ENCODE data around the gene PRMT1. TPM values are rescaled to one million over a fixed set of nuclear protein-coding genes. Genes with fewer than 3 reads are reported as not detected.

Gene PRMT1
- polyA plus RNA-seq, 2 of the 4 experiments (the other 2 are of a cell fraction), result 504 to 516 TPM

- under 1% methylated on average over 27 of the region's 27 CpGs for WGBS (ENCODE audit: missing lambda C conversion rate)
- no peaks in the 10 kb centered on the region for H3K9me3 ChIP-seq
- peaks cover 41% of the 10 kb centered on the region for H3K4me1 ChIP-seq
- DNase-seq (ENCODE audit: low read depth in 1 of 2, low spot score in 1 of 2), result peak; percentile 91 to 99
- POLR2A ChIA-PET, result interaction anchor here (0.5 to 3.5 kb wide), 31 partner anchors 9 to 1048 kb away, joined by 3 to 48 read pairs (median 4); partner anchors contain the start of genes AKT1S1, ALDH16A1, AP2A1 and BCL2L12
- CTCF ChIA-PET, result interaction anchor here (0.6 to 16.7 kb wide), 14 partner anchors 8 to 173 kb away, joined by 3 to 326 read pairs (median 4); partner anchors contain the start of genes BCL2L12, IRF3 and RRAS
- TF ChIP-seq NPAS2 (CRISPR knock-in tag; IDR thresholded peaks at IDR 0.05; ENCODE audit: borderline replicate concordance) (no peak), RCOR1 (IDR thresholded peaks at IDR 0.05; ENCODE audit: low read depth, low read length) (peak; percentile 58; the same call in 1 of the 2 replicates), EHF (CRISPR knock-in tag; IDR thresholded peaks at IDR 0.05) (no peak), FOXS1 (CRISPR knock-in tag; IDR thresholded peaks at IDR 0.05) (no peak), JUN (IDR thresholded peaks at IDR 0.05) (peak; percentile 66 to 84; a peak in 3 of 5 replicates), SREBF2 (IDR thresholded peaks at IDR 0.05) (no peak), NR3C1 (IDR thresholded peaks at IDR 0.05) (no peak), JUNB (IDR thresholded peaks at IDR 0.05) (no peak), POLR2AphosphoS2 (conservative IDR thresholded peaks at IDR 0.05; ENCODE audit: low read length) (no peak), MAZ (IDR thresholded peaks at IDR 0.05; ENCODE audit: borderline replicate concordance, low read depth, low read length) (peak; percentile 3; the same call in 1 of the 2 replicates), HOXB5 (CRISPR knock-in tag; IDR thresholded peaks at IDR 0.05) (no peak), MYC (IDR thresholded peaks at IDR 0.05; ENCODE audit: borderline replicate concordance, low read length) (0 out of 2 replicates have a peak, but pooled peaks have one; percentile 16), ZFP36 (IDR thresholded peaks at IDR 0.05; ENCODE audit: borderline replicate concordance, partially characterized antibody) (peak; percentile 100), TFCP2L1 (CRISPR knock-in tag; IDR thresholded peaks at IDR 0.05) (no peak), CBX2 (IDR thresholded peaks at IDR 0.05; ENCODE audit: borderline replicate concordance, low read depth) (no peak), TP53 (CRISPR knock-in tag; IDR thresholded peaks at IDR 0.05) (peak; percentile 69; the same call in 1 of the 2 replicates), ZSCAN20 (CRISPR knock-in tag; IDR thresholded peaks at IDR 0.05) (no peak), ZNF302 (CRISPR knock-in tag; IDR thresholded peaks at IDR 0.05) (no peak), BHLHE40 (IDR thresholded peaks at IDR 0.05; ENCODE audit: low read depth, low read length) (peak; percentile 92), E2F6 (IDR thresholded peaks at IDR 0.05; ENCODE audit: borderline replicate concordance, low read depth) (peak; percentile 25; the same call in 1 of the 2 replicates), HOXB13 (CRISPR knock-in tag; IDR thresholded peaks at IDR 0.05; ENCODE audit: low read depth) (no peak), CEBPB (IDR thresholded peaks at IDR 0.05) (no peak), MAX (IDR thresholded peaks at IDR 0.05) (peak; percentile 47), BCL3 (IDR thresholded peaks at IDR 0.05) (0 out of 3 replicates have a peak, but pooled peaks have one; percentile 27), MAFK (IDR thresholded peaks at IDR 0.05; ENCODE audit: partially characterized antibody) (peak; percentile 76), FOSL2 (IDR thresholded peaks at IDR 0.05) (no peak), FOSL2 (CRISPR knock-in tag; IDR thresholded peaks at IDR 0.05) (peak; percentile 79), GATA3 (IDR thresholded peaks at IDR 0.05; ENCODE audit: borderline replicate concordance) (peak; percentile 86), PHF8 (IDR thresholded peaks at IDR 0.05; ENCODE audit: borderline replicate concordance, low read depth) (peak; percentile 60; the same call in 1 of the 2 replicates), RARB (CRISPR knock-in tag; IDR thresholded peaks at IDR 0.05) (0 out of 2 replicates have a peak, but pooled peaks have one; percentile 51), RFX5 (IDR thresholded peaks at IDR 0.05) (no peak), POLR2A (IDR thresholded peaks at IDR 0.05; ENCODE audit: low read length) (peak; percentile 69), KDM1A (IDR thresholded peaks at IDR 0.05; ENCODE audit: low read depth) (peak; percentile 97), EP300 (IDR thresholded peaks at IDR 0.05) (no peak), CHD4 (IDR thresholded peaks at IDR 0.05; ENCODE audit: borderline replicate concordance) (peak; percentile 99), USF2 (IDR thresholded peaks at IDR 0.05) (no peak)
- peak overlapping the region; percentile 97 to 99 for H3K27ac ChIP-seq
- H3K4me2 ChIP-seq, result peak overlapping the region; percentile 79
- FAIRE-seq, result peak; percentile 99
- H3K4me3 ChIP-seq, result peak overlapping the region; percentile 51
- peak; percentile 19 to 42 for ATAC-seq
These were observed 811 bp upstream of the PRMT1 start for GRCh38 chr19:49676136-49676783.

Measured in A549 (cell line).